GM12892 (cell line): ENCODE measurements around the gene ZDHHC11B.
"Not testable (repeated sequence)": the region's sequence is repeated elsewhere in the genome, so short reads cannot be mapped to it uniquely, and the experiment has no call there.

Experiments
- DNase-seq: peaks from one replicate; pipeline ENCODE4 v3.0.0; 2011; ENCODE audit not compliant: insufficient read length
- FAIRE-seq: peaks from 2 replicates; lab custom pipeline; 2011; peaks lifted over from hg19 to GRCh38; lab: Jason Lieb, UNC
- POLR2A ChIP-seq: IDR thresholded peaks from 2 replicates; pipeline ENCODE4 v1.6.1; 2011; ENCODE audit warnings: low read depth, low read length, control low read depth
- POLR2AphosphoS5 ChIP-seq: IDR thresholded peaks from 2 replicates; pipeline ENCODE4 v1.6.1; 2011; ENCODE audit warnings: low read depth, low read length, control low read depth
- TAF1 ChIP-seq: IDR thresholded peaks from 2 replicates; pipeline ENCODE4 v1.6.1; 2011; ENCODE audit warnings: low read depth, mild to moderate bottlenecking, control low read depth, low read length, borderline replicate concordance

The ZDHHC11B gene

GRCh38 chr5:708374-708773, 76.2 kb downstream of the ZDHHC11B start:
- not testable (repeated sequence) for DNase-seq, FAIRE-seq

- DNase-seq, FAIRE-seq: not testable (repeated sequence)
Measured at GRCh38 chr5:706127-706526, 78.4 kb downstream of the ZDHHC11B start.

GRCh38 chr5:696753-697702, 87.5 kb downstream of the ZDHHC11B start:
- not testable (repeated sequence) for FAIRE-seq, DNase-seq

- not testable (repeated sequence) for DNase-seq, FAIRE-seq
Measured at GRCh38 chr5:696191-696590, 88.3 kb downstream of the ZDHHC11B start.

- DNase-seq, FAIRE-seq: not testable (repeated sequence)
Measured at GRCh38 chr5:695475-695874, 89.1 kb downstream of the ZDHHC11B start.

GRCh38 chr5:694042-694431, 90.5 kb downstream of the ZDHHC11B start:
- DNase-seq, FAIRE-seq: not testable (repeated sequence)

GRCh38 chr5:693271-694041, 91.1 kb downstream of the ZDHHC11B start, which contains the start of gene TPPP:
TPPP (minus strand) TSS chr5:693352; CDS start chr5:678060, 15,292 bp downstream.
- not testable (repeated sequence) for FAIRE-seq
- peak; percentile 48 for DNase-seq

GRCh38 chr5:692529-693041, 91.9 kb downstream of the ZDHHC11B start:
- peak; percentile 2 for DNase-seq
- not testable (repeated sequence) for FAIRE-seq

GRCh38 chr5:691817-692528, 92.6 kb downstream of the ZDHHC11B start:
- FAIRE-seq: no peak
- DNase-seq: no peak
- TF ChIP-seq TAF1 (no peak), POLR2AphosphoS5 (no peak), POLR2A (no peak)

- FAIRE-seq: not testable (repeated sequence)
Measured at GRCh38 chr5:691049-691448, 93.5 kb downstream of the ZDHHC11B start.

GRCh38 chr5:690293-690692, 94.2 kb downstream of the ZDHHC11B start:
- DNase-seq, FAIRE-seq: not testable (repeated sequence)

More at GRCh38 chr5:691049-691448, 93.5 kb downstream of the ZDHHC11B start:
- not testable (repeated sequence) for DNase-seq

GRCh38 chr5:688348-689010, 96.0 kb downstream of the ZDHHC11B start:
- DNase-seq, FAIRE-seq: not testable (repeated sequence)

- DNase-seq, FAIRE-seq: not testable (repeated sequence)
Measured at GRCh38 chr5:686936-687335, 97.6 kb downstream of the ZDHHC11B start.

GRCh38 chr5:686172-686523, 98.4 kb downstream of the ZDHHC11B start:
- FAIRE-seq, DNase-seq: not testable (repeated sequence)
